ENCODE data around the gene FGA. TPM values are rescaled to one million over a fixed set of nuclear protein-coding genes. Genes with fewer than 3 reads are reported as not detected.

Gene FGA
- total and polyA plus RNA-seq, 7 donors: 0.38 TPM; not detected in 6

DNA sequence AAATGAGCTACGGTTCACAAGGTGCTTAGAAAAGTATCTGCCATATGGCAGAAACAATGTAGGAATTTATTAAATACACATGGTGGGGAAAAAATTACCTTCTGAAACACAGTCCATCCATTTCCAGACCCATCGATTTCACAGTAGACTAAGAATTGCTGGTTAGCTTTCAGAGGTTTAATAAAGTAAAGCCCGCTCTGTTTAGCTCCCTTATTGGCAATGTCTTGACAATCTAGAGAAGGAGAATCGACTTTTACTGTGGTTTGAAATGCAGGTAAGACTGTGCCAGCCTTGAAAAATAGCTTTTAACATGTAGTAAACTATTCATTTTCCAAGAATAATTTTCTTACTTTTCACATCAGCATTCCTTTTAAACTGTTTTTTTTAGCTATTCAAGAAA lies 19.0 kb upstream of the FGA start:
- TF ChIP-seq, protein P1, sequence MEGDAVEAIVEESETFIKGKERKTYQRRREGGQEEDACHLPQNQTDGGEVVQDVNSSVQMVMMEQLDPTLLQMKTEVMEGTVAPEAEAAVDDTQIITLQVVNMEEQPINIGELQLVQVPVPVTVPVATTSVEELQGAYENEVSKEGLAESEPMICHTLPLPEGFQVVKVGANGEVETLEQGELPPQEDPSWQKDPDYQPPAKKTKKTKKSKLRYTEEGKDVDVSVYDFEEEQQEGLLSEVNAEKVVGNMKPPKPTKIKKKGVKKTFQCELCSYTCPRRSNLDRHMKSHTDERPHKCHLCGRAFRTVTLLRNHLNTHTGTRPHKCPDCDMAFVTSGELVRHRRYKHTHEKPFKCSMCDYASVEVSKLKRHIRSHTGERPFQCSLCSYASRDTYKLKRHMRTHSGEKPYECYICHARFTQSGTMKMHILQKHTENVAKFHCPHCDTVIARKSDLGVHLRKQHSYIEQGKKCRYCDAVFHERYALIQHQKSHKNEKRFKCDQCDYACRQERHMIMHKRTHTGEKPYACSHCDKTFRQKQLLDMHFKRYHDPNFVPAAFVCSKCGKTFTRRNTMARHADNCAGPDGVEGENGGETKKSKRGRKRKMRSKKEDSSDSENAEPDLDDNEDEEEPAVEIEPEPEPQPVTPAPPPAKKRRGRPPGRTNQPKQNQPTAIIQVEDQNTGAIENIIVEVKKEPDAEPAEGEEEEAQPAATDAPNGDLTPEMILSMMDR (IDR thresholded peaks at IDR 0.05): no peak
- TF ChIP-seq EP300 (IDR thresholded peaks at IDR 0.05): no peak
- no peak for TF ChIP-seq POLR2AphosphoS5 (IDR thresholded peaks at IDR 0.05)
- no peak for TF ChIP-seq POLR2A (IDR thresholded peaks at IDR 0.05)

DNA sequence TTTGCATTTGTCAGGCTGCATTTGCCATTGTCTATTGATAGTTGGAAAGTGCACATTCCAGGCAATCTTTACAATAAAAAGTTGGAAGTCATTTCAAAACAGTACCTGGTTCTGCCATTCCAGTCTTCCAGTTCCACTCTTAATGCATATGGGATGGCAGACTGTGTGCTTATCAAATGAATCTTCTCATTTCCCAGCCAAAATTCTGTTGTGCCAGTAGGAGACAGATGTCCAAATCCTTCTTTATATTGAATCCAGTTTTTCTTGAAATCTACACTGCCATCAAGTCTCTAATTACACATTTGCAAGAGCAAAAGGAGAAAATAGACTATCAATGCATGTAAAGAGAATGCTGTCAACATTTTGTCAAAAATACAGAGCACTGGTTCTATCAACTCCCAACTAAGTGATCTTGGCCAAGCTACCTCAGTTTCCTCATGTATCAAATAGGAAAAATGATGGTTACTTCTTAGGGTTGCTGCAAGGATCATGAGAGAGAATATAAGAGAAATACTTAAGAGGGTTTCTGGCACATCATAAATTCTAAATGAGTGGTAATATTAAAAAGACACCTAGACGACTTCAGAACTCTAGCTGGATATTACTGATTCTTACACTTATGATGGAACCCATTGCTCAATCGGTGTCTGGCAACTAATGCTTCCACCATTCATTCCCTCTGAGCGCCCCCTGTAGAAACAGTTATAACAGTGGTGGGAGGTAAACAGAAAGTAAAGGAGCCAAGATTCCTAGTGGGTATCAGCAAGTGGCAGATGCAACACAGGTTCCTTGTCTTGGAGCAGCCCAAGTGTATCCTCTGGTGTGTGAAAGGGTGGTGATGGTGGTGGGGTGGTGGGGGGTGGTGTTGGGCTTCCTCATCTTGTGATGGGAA lies 18.1 kb upstream of the FGA start:
- H3K9me3 ChIP-seq: no peaks in the 10 kb centered on the region
- no peak overlapping the region for H3K4me3 ChIP-seq
- 91% methylated on average over 3 of the region's 3 CpGs for WGBS, 2 donors
- H3K27ac ChIP-seq: no peak overlapping the region
- TF ChIP-seq POLR2A (IDR thresholded peaks at IDR 0.05) (no peak), POLR2AphosphoS5 (IDR thresholded peaks at IDR 0.05) (no peak), EP300 (IDR thresholded peaks at IDR 0.05) (no peak)
- TF ChIP-seq, protein P1 (IDR thresholded peaks at IDR 0.05): no peak
- no peaks in the 10 kb centered on the region for H3K4me1 ChIP-seq
- H3K27me3 ChIP-seq: no peaks in the 10 kb centered on the region
- no peaks in the 10 kb centered on the region for H3K36me3 ChIP-seq
- intact Hi-C loops (cut with DNase I): no loop called here
- no peak for DNase-seq

More for the DNA sequence above, 19.0 kb upstream of the FGA start:
- Histone ChIP-seq H3K36me3 (no peaks in the 10 kb centered on the region), H3K27ac (no peak overlapping the region), H3K4me1 (no peaks in the 10 kb centered on the region), H3K9me3 (no peaks in the 10 kb centered on the region), H3K4me3 (no peak overlapping the region), H3K27me3 (no peaks in the 10 kb centered on the region)
- DNase-seq: no peak
- 88 to 91% methylated on average over 4 of the region's 4 CpGs for WGBS, 2 donors
- intact Hi-C loops (cut with DNase I): no loop called here

DNA sequence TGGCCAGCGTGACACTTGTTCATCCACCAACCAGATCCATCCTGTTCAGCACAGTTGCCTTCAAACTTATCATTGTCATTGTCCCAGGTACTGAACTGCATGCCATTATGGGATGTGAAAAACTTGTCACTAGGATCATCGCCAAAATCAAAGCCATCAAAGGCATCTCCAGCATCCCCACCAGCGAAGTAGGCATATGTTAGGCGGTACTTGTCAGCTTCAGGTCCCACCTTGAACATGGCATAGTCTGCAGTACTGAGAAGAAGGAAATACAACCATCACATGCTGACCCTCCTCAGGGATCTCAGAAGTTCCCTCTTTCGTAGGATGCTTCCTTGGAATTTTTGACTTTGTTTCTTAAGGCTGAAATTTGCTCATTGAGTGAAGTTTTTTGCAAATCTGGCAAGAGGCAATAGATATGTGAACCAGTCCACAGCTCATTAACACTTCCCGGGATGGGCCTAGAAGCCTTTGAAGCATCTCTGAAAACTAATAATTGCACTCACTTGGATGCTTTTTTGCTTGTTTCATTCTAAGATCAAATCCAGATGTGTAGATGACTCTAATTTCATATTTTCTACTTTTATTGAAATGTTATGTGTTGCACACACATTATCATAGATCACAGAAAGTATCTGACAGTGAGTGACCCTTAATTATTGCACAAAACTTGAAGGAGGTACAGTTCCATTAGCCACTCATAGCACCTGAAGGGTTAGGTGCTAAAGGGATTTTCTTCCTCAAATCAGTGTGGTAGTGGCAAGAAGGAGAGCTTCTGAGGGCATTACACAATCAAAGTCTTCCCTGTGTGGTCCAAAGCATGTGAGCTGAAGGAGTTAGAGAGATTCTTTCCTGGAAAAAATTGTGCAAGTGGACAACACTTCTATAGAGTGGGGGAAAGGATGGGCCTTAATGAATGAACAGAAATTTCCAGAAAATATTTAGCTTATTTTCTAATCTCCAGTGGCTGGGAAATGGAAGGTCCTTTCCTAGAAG lies 16.5 kb upstream of the FGA start:
- Histone ChIP-seq H3K4me1 (no peaks in the 10 kb centered on the region), H3K27me3 (no peaks in the 10 kb centered on the region), H3K9me3 (no peaks in the 10 kb centered on the region), H3K27ac (no peak overlapping the region), H3K36me3 (no peaks in the 10 kb centered on the region), H3K4me3 (no peak overlapping the region)
- DNase-seq: no peak
- intact Hi-C loops (cut with DNase I): no loop called here
- WGBS, 2 donors: 91 to 92% methylated on average over 6 of the region's 6 CpGs
- TF ChIP-seq EP300 (IDR thresholded peaks at IDR 0.05) (no peak), POLR2A (IDR thresholded peaks at IDR 0.05) (no peak), POLR2AphosphoS5 (IDR thresholded peaks at IDR 0.05) (no peak)
- TF ChIP-seq, protein P1 (IDR thresholded peaks at IDR 0.05): no peak

DNA sequence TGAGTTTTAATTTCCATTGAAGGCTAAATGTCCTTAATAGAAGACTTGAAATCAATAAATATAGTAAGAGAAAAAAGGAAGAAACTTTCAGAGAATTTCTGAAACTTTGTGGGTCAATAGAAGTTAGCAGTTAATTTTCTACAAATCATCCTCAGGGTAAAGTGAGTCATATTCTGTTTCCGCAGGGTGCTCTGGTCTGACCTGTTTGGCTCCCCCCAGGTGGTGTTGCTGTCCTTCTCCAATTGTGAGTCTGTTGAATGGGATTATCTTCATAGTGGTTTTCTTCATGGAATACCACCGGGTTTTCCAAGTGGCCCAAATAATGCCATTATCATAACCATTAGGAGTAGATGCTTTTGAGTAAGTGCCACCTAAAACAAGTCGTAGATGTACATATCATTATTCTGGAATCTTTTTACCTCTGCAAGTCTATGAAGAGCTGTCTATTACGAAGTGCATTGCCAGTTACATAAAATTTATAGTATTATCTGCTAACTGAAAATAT lies 14.2 kb upstream of the FGA start:
- TF ChIP-seq, protein P1 (IDR thresholded peaks at IDR 0.05): no peak
- TF ChIP-seq POLR2A (IDR thresholded peaks at IDR 0.05): no peak
- TF ChIP-seq EP300 (IDR thresholded peaks at IDR 0.05): no peak
- TF ChIP-seq POLR2AphosphoS5 (IDR thresholded peaks at IDR 0.05): no peak
- no peaks in the 10 kb centered on the region for H3K9me3 ChIP-seq
- WGBS, 2 donors: 87 to 92% methylated on average over 4 of the region's 4 CpGs
- H3K27me3 ChIP-seq: no peaks in the 10 kb centered on the region
- H3K4me1 ChIP-seq: no peaks in the 10 kb centered on the region
- DNase-seq: no peak
- H3K4me3 ChIP-seq: no peak overlapping the region
- intact Hi-C loops (cut with DNase I): no loop called here
- H3K27ac ChIP-seq: no peak overlapping the region
- H3K36me3 ChIP-seq: no peaks in the 10 kb centered on the region
